Measurements from ENCODE around the gene ZMIZ2. TPM values are rescaled to one million over a fixed set of nuclear protein-coding genes. Genes with fewer than 3 reads are reported as not detected.

The ZMIZ2 gene
- total and polyA plus RNA-seq, 2 of the 8 experiments (the other 6 are each of a cell fraction or from before 2014, with no cell fraction given): 24.4 to 66.4 TPM

DNA sequence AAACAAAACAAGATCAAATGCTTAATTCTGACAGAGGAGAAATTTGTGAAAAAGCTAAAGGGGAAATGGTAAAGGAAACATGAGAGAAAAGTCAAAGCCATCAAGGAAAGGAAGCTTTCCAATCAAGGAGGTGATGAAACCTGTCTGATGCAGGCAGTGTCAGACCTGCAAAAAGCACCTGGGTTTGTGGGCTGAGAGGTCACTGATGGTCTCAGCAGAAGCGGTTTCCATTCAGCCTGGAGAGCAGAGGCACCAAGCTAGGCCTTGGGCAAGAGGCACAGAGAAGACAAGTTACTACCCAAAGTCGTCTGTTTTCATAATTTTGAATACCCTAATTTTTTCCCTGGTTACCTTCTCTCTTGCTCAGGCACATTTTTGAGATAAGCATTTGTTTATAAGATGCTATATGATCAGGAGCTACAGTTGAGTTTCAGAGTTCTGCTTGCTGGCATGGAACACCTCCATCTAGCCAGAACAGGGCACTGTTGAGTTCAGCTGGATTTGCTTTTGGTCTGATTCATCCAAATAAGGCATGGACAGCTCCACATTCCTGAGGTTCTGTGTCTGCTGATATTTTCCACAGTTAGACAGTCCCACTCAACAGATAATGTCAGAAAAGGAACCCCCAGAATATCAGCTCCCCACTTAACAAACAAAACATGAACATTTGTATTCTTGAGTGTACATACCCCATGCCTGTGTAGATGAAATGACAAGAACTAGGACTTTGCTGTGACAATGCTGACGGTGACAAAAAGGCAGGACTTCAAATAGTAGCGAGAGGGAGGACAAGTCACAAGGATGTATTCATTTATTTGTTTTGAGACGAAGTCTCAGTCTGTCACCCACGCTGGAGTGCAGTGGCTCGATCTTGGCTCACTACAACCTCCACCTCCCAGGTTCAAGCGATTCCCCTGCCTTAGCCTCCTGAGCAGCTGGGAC lies 42.9 kb downstream of the ZMIZ2 start (continued):
- TF ChIP-seq RAD21 (IDR thresholded peaks at IDR 0.05 in 1 of 2, conservative IDR thresholded peaks at IDR 0.05 in 1 of 2; ENCODE audit: low read depth in 2 of 2, low read length in 2 of 2) (no peak), NANOG (IDR thresholded peaks at IDR 0.05; ENCODE audit: insufficient read depth, low read depth, low read length, poor library complexity, severe bottlenecking) (no peak), SIX5 (IDR thresholded peaks at IDR 0.05; ENCODE audit: low read depth, low read length) (no peak), CHD1 (IDR thresholded peaks at IDR 0.05; ENCODE audit: low read depth, low read length) (no peak), MAFK (IDR thresholded peaks at IDR 0.05; ENCODE audit: low read depth, low read length) (no peak)

All from H1 (cell line).